Naive B cell (primary cell): ENCODE results near the gene TMEM117. TPM values are rescaled to one million over a fixed set of nuclear protein-coding genes. Genes with fewer than 3 reads are reported as not detected.

Source experiments
- ATAC-seq, 2 donors: fragments of 150-1000 bp; cut with Tn5 transposase; 2 replicates each; pipeline ENCODE4 v1.10.0; 2021; ENCODE audit warnings: low read depth in 2 of 2, mild to moderate bottlenecking in 2 of 2, moderate library complexity in 2 of 2
- DNase-seq: peaks from one replicate; pipeline ENCODE4 v3.0.0; 2022
- H3K27ac Mint-ChIP-seq, 6 donors: one replicate each; pipeline ENCODE4 v1.8.0; 2020 to 2022; ENCODE audit warnings: mild to moderate bottlenecking in 6 of 6, mixed read lengths in 6 of 6, moderate library complexity in 5 of 6, inconsistent platforms in 2 of 6
- H3K27me3 Mint-ChIP-seq, 3 donors: one replicate each; pipeline ENCODE4 v1.8.0; 2021 to 2022; ENCODE audit warnings: mixed read lengths in 3 of 3, mild to moderate bottlenecking in 1 of 3
- H3K36me3 Mint-ChIP-seq, 2 donors: one replicate each; pipeline ENCODE4 v1.8.0; 2020 to 2022; ENCODE audit warnings: mixed read lengths in 2 of 2, inconsistent platforms in 1 of 2, mild to moderate bottlenecking in 1 of 2
- H3K4me1 Mint-ChIP-seq, 3 donors: one replicate each; pipeline ENCODE4 v1.8.0; 2020 to 2022; ENCODE audit warnings: mixed read lengths in 3 of 3, inconsistent platforms in 1 of 3, mild to moderate bottlenecking in 1 of 3, moderate library complexity in 1 of 3
- H3K4me3 Mint-ChIP-seq, 8 donors: one replicate each; pipeline ENCODE4 v1.8.0; 2020 to 2022; ENCODE audit warnings: mild to moderate bottlenecking in 8 of 8, mixed read lengths in 8 of 8, moderate library complexity in 8 of 8, inconsistent platforms in 2 of 8
- H3K9me3 Mint-ChIP-seq, 7 donors: one replicate each; pipeline ENCODE4 v1.8.0; 2020 to 2022; ENCODE audit warnings: mixed read lengths in 7 of 7, mild to moderate bottlenecking in 5 of 7, inconsistent platforms in 2 of 7, moderate library complexity in 1 of 7
- polyA plus RNA-seq, 6 donors: library from polyadenylated mRNA; unstranded; fragments of 300-500 nt; fragmentation: Illumina TruSeq; gene quantifications; one replicate each; pipeline ENCODE4 v1.2.3, GENCODE V29; 2021; ENCODE audit warnings: low read depth in 6 of 6

Gene TMEM117
- polyA plus RNA-seq, 6 donors from 2014 or later: 5.2 to 9.8 (median 5.3) TPM

DNA sequence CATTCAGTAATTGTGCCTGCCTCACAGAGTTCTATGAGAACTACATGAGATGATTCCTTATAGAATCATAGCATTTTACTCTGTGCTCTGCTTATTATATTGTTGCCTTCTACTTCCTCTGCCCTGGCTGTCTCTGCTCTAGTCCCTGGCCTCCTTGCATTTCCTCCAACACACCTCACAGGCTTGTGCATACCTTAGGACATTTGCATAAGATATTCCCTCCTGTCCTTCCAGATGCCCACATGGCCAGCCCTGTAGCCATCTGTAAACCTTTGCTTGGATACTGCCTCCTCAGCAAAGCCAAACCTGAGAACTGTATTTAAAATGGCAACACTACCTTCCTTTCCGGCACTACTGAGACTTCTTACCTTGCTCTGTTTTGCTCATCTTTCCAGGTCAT, 586.7 kb downstream of the TMEM117 start:
- Mint-ChIP-seq H3K27ac (peak overlapping the region in 1 of 6 donors; percentile 46), H3K9me3 (peaks cover under 1 to 9% (median 4%) of the 10 kb centered on the region in 7 donors), H3K36me3 (no peaks in the 10 kb centered on the region), H3K4me1 (no peaks in the 10 kb centered on the region), H3K4me3 (no peak overlapping the region), H3K27me3 (no peaks in the 10 kb centered on the region)
- DNase-seq: no peak
- no peak for ATAC-seq

DNA sequence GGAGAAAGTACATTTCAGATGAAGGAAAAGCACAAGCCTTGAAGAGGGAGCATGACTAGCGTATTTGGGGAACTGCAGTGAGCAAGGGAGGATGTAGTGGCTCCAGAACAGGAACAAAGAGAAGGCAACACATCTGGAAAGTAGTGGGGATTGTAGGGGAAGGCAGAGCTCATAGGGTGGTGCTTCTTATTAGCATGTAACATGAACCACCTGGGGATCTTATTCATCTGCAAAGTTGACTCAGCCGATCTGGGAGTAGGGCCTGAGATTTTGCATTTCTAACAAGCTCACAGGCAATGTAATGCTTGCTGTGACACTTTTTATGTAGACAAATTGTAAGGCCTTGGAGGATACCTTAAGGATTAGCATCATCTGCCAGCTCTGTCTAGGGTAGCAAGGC, 592.9 kb downstream of the TMEM117 start:
- no peaks in the 10 kb centered on the region for H3K36me3 Mint-ChIP-seq
- H3K4me3 Mint-ChIP-seq: no peak overlapping the region
- no peaks in the 10 kb centered on the region for H3K4me1 Mint-ChIP-seq
- H3K27ac Mint-ChIP-seq: no peak overlapping the region
- H3K27me3 Mint-ChIP-seq: no peaks in the 10 kb centered on the region
- H3K9me3 Mint-ChIP-seq: peaks cover 0 to 4% (median 0%) of the 10 kb centered on the region in 7 donors
- ATAC-seq (no peak), DNase-seq (no peak)

DNA sequence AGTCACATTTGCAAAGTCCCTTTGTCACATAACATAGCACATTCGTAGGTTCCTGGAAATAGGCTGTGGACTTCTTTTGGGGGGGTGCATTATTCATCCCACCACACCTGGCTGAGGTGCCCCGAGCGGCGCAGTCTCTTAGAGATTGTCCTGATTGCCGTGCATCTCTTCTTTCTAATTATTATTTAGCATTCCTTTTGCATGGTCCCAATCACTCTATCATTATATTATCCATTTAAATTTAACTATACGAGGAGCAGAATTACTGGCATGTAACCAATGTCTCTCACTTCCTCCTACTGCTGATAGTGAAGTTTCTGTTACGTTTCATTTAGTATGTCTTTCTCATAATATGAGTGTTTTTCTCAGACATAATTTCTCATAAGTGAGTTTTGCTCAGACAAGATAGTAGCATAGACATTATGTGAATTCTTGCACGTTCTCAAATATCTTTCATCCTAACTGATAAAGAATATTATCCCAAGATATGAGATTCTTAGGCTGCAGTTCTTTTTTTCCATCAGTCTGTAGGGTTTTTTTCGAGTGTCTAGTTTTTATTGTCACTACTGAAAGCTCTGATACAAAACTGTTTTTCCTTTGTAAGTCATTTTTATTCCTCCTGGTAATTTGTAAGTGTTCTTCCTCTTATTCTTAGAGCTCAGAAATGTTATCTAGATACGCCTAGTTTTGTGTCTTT, 595.9 kb downstream of the TMEM117 start:
- Mint-ChIP-seq H3K27me3 (peaks cover 0 to 4% (median 0%) of the 10 kb centered on the region in 3 donors), H3K27ac (no peak overlapping the region), H3K9me3 (peaks cover 0 to 8% (median 2%) of the 10 kb centered on the region in 7 donors), H3K36me3 (no peaks in the 10 kb centered on the region), H3K4me3 (no peak overlapping the region), H3K4me1 (no peaks in the 10 kb centered on the region)
- ATAC-seq (no peak), DNase-seq (no peak)

DNA sequence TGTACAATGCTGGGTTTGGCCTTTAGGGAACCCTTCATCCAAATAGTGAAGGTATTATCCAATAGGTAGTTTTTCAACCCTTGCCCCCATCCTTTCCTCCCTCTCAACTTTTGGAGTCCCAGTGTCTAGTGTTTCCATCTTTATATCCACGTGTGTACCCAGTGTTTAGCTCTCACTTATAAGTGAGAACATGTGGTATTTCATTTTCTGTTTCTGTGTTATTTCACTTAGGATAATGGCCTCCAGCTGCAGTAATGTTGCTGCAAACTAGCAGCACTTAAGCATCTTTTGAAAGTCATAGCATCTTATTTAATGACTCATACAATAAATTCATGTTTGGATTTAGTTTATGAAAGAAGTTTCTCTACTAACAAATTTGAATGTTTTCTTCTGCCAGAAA, 597.8 kb downstream of the TMEM117 start:
- no peak for DNase-seq
- Mint-ChIP-seq H3K27ac (no peak overlapping the region), H3K4me1 (no peaks in the 10 kb centered on the region), H3K4me3 (no peak overlapping the region), H3K36me3 (no peaks in the 10 kb centered on the region), H3K27me3 (peaks cover 0 to 4% (median 0%) of the 10 kb centered on the region in 3 donors), H3K9me3 (peaks cover 0 to 8% (median 2%) of the 10 kb centered on the region in 7 donors)
- ATAC-seq: no peak

DNA sequence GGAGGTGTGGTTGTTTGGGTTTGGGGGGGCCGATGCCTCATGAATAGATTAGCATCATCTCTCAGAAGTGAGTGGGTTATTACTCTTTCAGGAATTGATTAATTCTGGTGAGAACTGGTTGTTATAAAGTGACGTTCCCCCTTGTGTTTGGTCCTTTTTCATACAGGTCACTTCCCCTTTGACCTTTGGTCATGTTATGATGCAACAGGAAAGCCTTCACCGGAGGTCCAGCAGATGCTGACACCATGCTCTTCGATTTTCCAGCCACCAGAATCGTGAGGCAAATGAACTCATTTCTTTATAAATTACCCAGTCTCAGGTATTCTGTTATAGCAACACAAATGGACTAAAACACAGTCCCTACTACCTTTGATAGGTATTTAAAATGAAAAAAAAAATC, 600.9 kb downstream of the TMEM117 start:
- peaks cover 0 to 8% (median 2%) of the 10 kb centered on the region in 7 donors for H3K9me3 Mint-ChIP-seq
- H3K4me3 Mint-ChIP-seq: no peak overlapping the region
- no peaks in the 10 kb centered on the region for H3K36me3 Mint-ChIP-seq
- ATAC-seq: no peak
- peak overlapping the region in 1 of 6 donors; percentile 24 for H3K27ac Mint-ChIP-seq
- H3K4me1 Mint-ChIP-seq: no peaks in the 10 kb centered on the region
- DNase-seq: no peak
- H3K27me3 Mint-ChIP-seq: peaks cover 0 to 4% (median 0%) of the 10 kb centered on the region in 3 donors

Other genes starting within 250 kb of the TMEM117 start
- gene PUS7L, start 77.3 kb upstream of the TMEM117 start, polyA plus RNA-seq: 10 to 100 TPM; 25.2 to 47.3 (median 34.7) TPM
- 10 to 100 TPM; 26.9 to 35.6 (median 33.0) TPM for gene IRAK4, start 77.1 kb upstream of the TMEM117 start, polyA plus RNA-seq
- 10 to 100 TPM; 21.4 to 29.6 (median 25.3) TPM for gene TWF1, start 29.8 kb upstream of the TMEM117 start, polyA plus RNA-seq